Vagina (tissue), 2 donors: Measurements from ENCODE around the gene IZUMO4.

Experiments
- CTCF ChIP-seq, 3 experiments: fragments of 450-650 bp in 2 of 3; fragments of 200-600 bp in 1 of 3; sonication (generic) in 1 of 3; IDR thresholded peaks; one replicate each; pipeline ENCODE4 v1.5.1; 2017 to 2019; ENCODE audit warnings: antibody characterized with exemption in 3 of 3, mild to moderate bottlenecking in 2 of 3, moderate library complexity in 2 of 3
- POLR2A ChIP-seq, 2 donors: fragments of 450-650 bp; IDR thresholded peaks; one replicate each; pipeline ENCODE4 v1.6.1; 2017; ENCODE audit warnings: antibody characterized with exemption in 2 of 2, mild to moderate bottlenecking in 2 of 2, moderate library complexity in 2 of 2
- POLR2AphosphoS5 ChIP-seq, 2 donors: sonication (generic); formaldehyde crosslinking; IDR thresholded peaks; one replicate each; pipeline ENCODE4 v1.9.0; 2017; ENCODE audit warnings: antibody characterized with exemption in 2 of 2, mild to moderate bottlenecking in 2 of 2, low read depth in 1 of 2; ENCODE audit not compliant: insufficient read depth in 1 of 2

DNA sequence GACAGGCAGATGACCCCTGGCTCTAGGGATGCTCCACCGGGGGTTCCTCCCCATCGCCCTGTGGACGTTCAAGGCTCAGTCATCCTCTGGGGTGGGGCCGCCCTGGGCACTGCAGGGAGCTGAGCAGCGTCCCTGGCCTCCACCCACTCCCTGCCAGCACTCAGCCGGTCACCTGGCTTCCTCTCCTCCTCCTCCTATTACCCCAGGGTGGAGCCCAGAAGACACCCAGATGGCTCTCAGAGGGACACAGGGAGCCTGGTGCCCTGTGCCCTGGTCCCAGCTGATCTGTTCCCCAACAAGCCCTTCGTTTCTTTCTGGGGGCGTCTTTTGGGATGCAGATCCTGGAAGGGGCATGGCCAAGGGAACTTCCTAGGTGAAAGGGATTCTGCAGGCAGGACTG is 42.0 kb upstream of the IZUMO4 start:
- TF ChIP-seq CTCF (IDR thresholded peaks at IDR 0.05) (no peak), POLR2AphosphoS5 (IDR thresholded peaks at IDR 0.05; ENCODE audit: insufficient read depth in 1 of 2, low read depth in 1 of 2) (no peak), POLR2A (IDR thresholded peaks at IDR 0.05) (no peak)
